Calu3 (cell line): Measurements from ENCODE around the gene IQCM. TPM values are rescaled to one million over a fixed set of nuclear protein-coding genes. Genes with fewer than 3 reads are reported as not detected.
"Not testable (repeated sequence)": the region's sequence is repeated elsewhere in the genome, so short reads cannot be mapped to it uniquely, and the experiment has no call there.

Source experiments
- BruUV-seq: library from RNA; stranded (reverse); fragments of 400-500 nt; replicated peaks from 2 replicates; lab custom pipeline; 2021; lab: Mats Ljungman, UMichigan
- CTCF ChIA-PET: fragments of 300-600 bp; sonication (Branson Sonifier 250); formaldehyde crosslinking; loops from one replicate; lab custom pipeline; 2022; ENCODE audit warnings: antibody characterized with exemption; lab: Charles Lee
- DNase-seq: peaks from one replicate; pipeline ENCODE4 v3.0.0; 2022
- H3K27ac Mint-ChIP-seq: one replicate; pipeline ENCODE4 v1.8.0; 2022; ENCODE audit warnings: mixed read lengths; ENCODE audit not compliant: unreplicated experiment
- H3K27me3 Mint-ChIP-seq: one replicate; pipeline ENCODE4 v1.8.0; 2022; ENCODE audit warnings: mixed read lengths; ENCODE audit not compliant: unreplicated experiment
- H3K36me3 Mint-ChIP-seq: one replicate; pipeline ENCODE4 v1.8.0; 2022; ENCODE audit warnings: mild to moderate bottlenecking, moderate library complexity, mixed read lengths; ENCODE audit not compliant: insufficient read depth, unreplicated experiment
- H3K4me1 Mint-ChIP-seq: one replicate; pipeline ENCODE4 v1.8.0; 2022; ENCODE audit warnings: mild to moderate bottlenecking, low read depth, mixed read lengths; ENCODE audit not compliant: unreplicated experiment
- H3K4me3 Mint-ChIP-seq: one replicate; pipeline ENCODE4 v1.8.0; 2022; ENCODE audit warnings: mild to moderate bottlenecking, low read depth, moderate library complexity, mixed read lengths; ENCODE audit not compliant: unreplicated experiment
- H3K9me3 Mint-ChIP-seq: one replicate; pipeline ENCODE4 v1.8.0; 2022; ENCODE audit warnings: low read depth, mixed read lengths; ENCODE audit not compliant: unreplicated experiment
- CTCF ChIP-seq: fragments of 200-600 bp; IDR thresholded peaks from one replicate; pipeline ENCODE4 v1.8.0; 2022; ENCODE audit warnings: antibody characterized with exemption; ENCODE audit not compliant: unreplicated experiment
- intact Hi-C: fragments of 100-400 bp; cut with micrococcal nuclease; formaldehyde crosslinking; loops from one replicate; pipeline ENCODE4 v1.10.0; 2022; ENCODE audit not compliant: unreplicated experiment
- total RNA-seq: library from RNA; stranded (reverse); gene quantifications from 2 replicates; pipeline ENCODE4 v1.2.3, GENCODE V29; 2022

IQCM gene
- total RNA-seq, 1 experiment from 2014 or later: not detected

DNA sequence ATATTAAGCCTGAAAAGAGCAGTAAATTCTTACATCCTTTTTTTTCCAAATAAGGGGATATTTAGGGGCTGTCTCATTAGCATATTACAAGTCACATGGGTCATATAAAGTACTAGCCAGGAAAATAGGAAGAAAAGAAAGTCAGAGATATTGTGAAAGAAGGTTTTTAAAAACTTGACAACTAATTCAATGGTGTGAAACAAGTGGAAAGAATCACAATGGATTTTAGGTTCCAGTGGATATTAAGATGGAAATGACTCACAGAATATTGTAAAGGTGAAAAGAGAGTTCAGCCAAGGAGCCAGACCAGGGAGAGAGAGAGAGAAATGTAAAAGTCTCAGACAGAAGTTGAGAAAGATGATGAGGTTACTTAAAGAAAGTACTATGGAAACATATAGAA lies 297.2 kb downstream of the IQCM start:
- H3K27ac Mint-ChIP-seq: no peak overlapping the region
- intact Hi-C loops: no loop called here
- no peak for DNase-seq
- BruUV-seq: no TSS peak
- CTCF ChIA-PET: no interaction called here
- no peaks in the 10 kb centered on the region for H3K36me3 Mint-ChIP-seq
- no peaks in the 10 kb centered on the region for H3K9me3 Mint-ChIP-seq
- no peaks in the 10 kb centered on the region for H3K4me1 Mint-ChIP-seq
- H3K27me3 Mint-ChIP-seq: no peaks in the 10 kb centered on the region
- no peak for TF ChIP-seq CTCF
- H3K4me3 Mint-ChIP-seq: no peak overlapping the region

DNA sequence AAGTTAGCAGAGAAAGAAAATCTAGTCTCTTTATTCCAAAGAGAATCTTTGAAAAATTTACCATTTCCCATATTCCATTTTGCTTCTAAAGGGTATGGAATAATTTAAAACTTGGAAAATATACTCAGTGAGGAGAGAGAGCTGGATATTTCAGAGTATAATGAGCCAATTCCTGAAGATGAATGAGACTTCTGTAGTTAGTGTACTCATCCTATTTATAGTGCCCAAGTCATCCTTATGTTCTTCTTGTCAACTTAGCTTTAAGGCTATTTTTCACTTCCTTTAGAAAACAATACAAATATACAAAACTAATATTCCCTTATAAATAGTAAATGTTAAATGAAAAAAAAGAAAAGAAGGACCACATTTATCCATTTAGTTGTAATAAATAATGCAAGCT lies 302.6 kb downstream of the IQCM start:
- CTCF ChIA-PET: interaction anchor here (0.7 kb wide), 1 partner anchor 8 kb away, joined by 4 read pairs; no protein-coding TSS in a partner anchor
- Mint-ChIP-seq H3K27me3 (no peaks in the 10 kb centered on the region), H3K36me3 (no peaks in the 10 kb centered on the region), H3K4me3 (no peak overlapping the region), H3K4me1 (no peaks in the 10 kb centered on the region), H3K9me3 (peaks cover 2% of the 10 kb centered on the region), H3K27ac (no peak overlapping the region)
- TF ChIP-seq CTCF: no peak
- no TSS peak for BruUV-seq
- intact Hi-C loops: no loop called here
- DNase-seq: no peak

GRCh38 chr4:149512501-149512900 lies 303.1 kb downstream of the IQCM start:
- H3K9me3 Mint-ChIP-seq: peaks cover 2% of the 10 kb centered on the region
- H3K27ac Mint-ChIP-seq: no peak overlapping the region
- H3K36me3 Mint-ChIP-seq: no peaks in the 10 kb centered on the region
- CTCF ChIA-PET: no interaction called here
- no peak overlapping the region for H3K4me3 Mint-ChIP-seq
- no peaks in the 10 kb centered on the region for H3K27me3 Mint-ChIP-seq
- BruUV-seq: no TSS peak
- no peaks in the 10 kb centered on the region for H3K4me1 Mint-ChIP-seq
- DNase-seq: no peak
- intact Hi-C loops: no loop called here
- no peak for TF ChIP-seq CTCF

- H3K27ac Mint-ChIP-seq: no peak overlapping the region
- no peaks in the 10 kb centered on the region for H3K4me1 Mint-ChIP-seq
- intact Hi-C loops: no loop called here
- DNase-seq: no peak
- TF ChIP-seq CTCF: no peak
- no peaks in the 10 kb centered on the region for H3K36me3 Mint-ChIP-seq
- H3K4me3 Mint-ChIP-seq: no peak overlapping the region
- no TSS peak for BruUV-seq
- peaks cover 2% of the 10 kb centered on the region for H3K9me3 Mint-ChIP-seq
- CTCF ChIA-PET: no interaction called here
- H3K27me3 Mint-ChIP-seq: no peaks in the 10 kb centered on the region
These were observed 303.9 kb downstream of the IQCM start for GRCh38 chr4:149511558-149512298.

- H3K9me3 Mint-ChIP-seq, H3K36me3 Mint-ChIP-seq, H3K4me1 Mint-ChIP-seq, H3K4me3 Mint-ChIP-seq, H3K27me3 Mint-ChIP-seq, BruUV-seq, intact Hi-C loops, H3K27ac Mint-ChIP-seq, CTCF ChIA-PET, DNase-seq: not testable (repeated sequence)
These were observed 308.3 kb downstream of the IQCM start for GRCh38 chr4:149507309-149507708.
